Measurements from ENCODE around the gene PDE10A.
"Not testable (repeated sequence)": the region's sequence is repeated elsewhere in the genome, so short reads cannot be mapped to it uniquely, and the experiment has no call there.

PDE10A gene

GRCh38 chr6:165469483-165469882 lies 193.6 kb downstream of the PDE10A start:
- DNase-seq (ENCODE audit: low read depth), result no peak

- DNase-seq (ENCODE audit: low read depth), result no peak
Measured at GRCh38 chr6:165468340-165469235, 194.5 kb downstream of the PDE10A start.

GRCh38 chr6:165463499-165463898 lies 199.5 kb downstream of the PDE10A start:
- not testable (repeated sequence) for DNase-seq (ENCODE audit: low read depth)

- not testable (repeated sequence) for DNase-seq (ENCODE audit: low read depth)
Measured at GRCh38 chr6:165459605-165460301, 203.3 kb downstream of the PDE10A start.

GRCh38 chr6:165458134-165458533 lies 204.9 kb downstream of the PDE10A start:
- no peak for DNase-seq (ENCODE audit: low read depth)

- no peak for DNase-seq (ENCODE audit: low read depth)
Measured at GRCh38 chr6:165456286-165456685, 206.8 kb downstream of the PDE10A start.

- no peak for DNase-seq (ENCODE audit: low read depth)
Measured at GRCh38 chr6:165455488-165455887, 207.6 kb downstream of the PDE10A start.

GRCh38 chr6:165453395-165453794 lies 209.6 kb downstream of the PDE10A start:
- no peak for DNase-seq (ENCODE audit: low read depth)

- no peak for DNase-seq (ENCODE audit: low read depth)
Measured at GRCh38 chr6:165451838-165452237, 211.2 kb downstream of the PDE10A start.

- no peak for DNase-seq (ENCODE audit: low read depth)
Measured at GRCh38 chr6:165448210-165448609, 214.8 kb downstream of the PDE10A start.

- no peak for DNase-seq (ENCODE audit: low read depth)
Measured at GRCh38 chr6:165447141-165447540, 215.9 kb downstream of the PDE10A start.

GRCh38 chr6:165446331-165446730 lies 216.7 kb downstream of the PDE10A start:
- no peak for DNase-seq (ENCODE audit: low read depth)

GRCh38 chr6:165443462-165443861 lies 219.6 kb downstream of the PDE10A start:
- DNase-seq (ENCODE audit: low read depth), result no peak

GRCh38 chr6:165441181-165441580 lies 221.9 kb downstream of the PDE10A start:
- DNase-seq (ENCODE audit: low read depth), result no peak

- no peak for DNase-seq (ENCODE audit: low read depth)
Measured at GRCh38 chr6:165439928-165440554, 223.0 kb downstream of the PDE10A start.

GRCh38 chr6:165426892-165427291 lies 236.1 kb downstream of the PDE10A start:
- DNase-seq (ENCODE audit: low read depth), result no peak

- DNase-seq (ENCODE audit: low read depth), result no peak
Measured at GRCh38 chr6:165422192-165422591, 240.8 kb downstream of the PDE10A start.

- no peak for DNase-seq (ENCODE audit: low read depth)
Measured at GRCh38 chr6:165417278-165417865, 245.7 kb downstream of the PDE10A start.

- no peak for DNase-seq (ENCODE audit: low read depth)
Measured at GRCh38 chr6:165404697-165405096, 258.3 kb downstream of the PDE10A start.

GRCh38 chr6:165404296-165404695 lies 258.7 kb downstream of the PDE10A start:
- no peak for DNase-seq (ENCODE audit: low read depth)

GRCh38 chr6:165403006-165403595 lies 259.9 kb downstream of the PDE10A start:
- no peak for DNase-seq (ENCODE audit: low read depth)

- no peak for DNase-seq (ENCODE audit: low read depth)
Measured at GRCh38 chr6:165401092-165401491, 261.9 kb downstream of the PDE10A start.
